Uterus (tissue), 2 donors: ENCODE results near the gene CCDC38.

Experiments
- POLR2A ChIP-seq, 2 donors: fragments of 450-650 bp; IDR thresholded peaks; one replicate each; pipeline ENCODE4 v1.6.1; 2016; ENCODE audit warnings: antibody characterized with exemption in 2 of 2, mild to moderate bottlenecking in 1 of 2, moderate library complexity in 1 of 2
- TF ChIP-seq, protein P1 (sequence below), 4 experiments: fragments of 200-600 bp in 2 of 4; fragments of 450-650 bp in 2 of 4; sonication (generic) in 2 of 4; IDR thresholded peaks; one replicate each; pipeline ENCODE4 v1.5.1; 2016 to 2019; ENCODE audit warnings: antibody characterized with exemption in 4 of 4, mild to moderate bottlenecking in 2 of 4, moderate library complexity in 1 of 4

DNA sequence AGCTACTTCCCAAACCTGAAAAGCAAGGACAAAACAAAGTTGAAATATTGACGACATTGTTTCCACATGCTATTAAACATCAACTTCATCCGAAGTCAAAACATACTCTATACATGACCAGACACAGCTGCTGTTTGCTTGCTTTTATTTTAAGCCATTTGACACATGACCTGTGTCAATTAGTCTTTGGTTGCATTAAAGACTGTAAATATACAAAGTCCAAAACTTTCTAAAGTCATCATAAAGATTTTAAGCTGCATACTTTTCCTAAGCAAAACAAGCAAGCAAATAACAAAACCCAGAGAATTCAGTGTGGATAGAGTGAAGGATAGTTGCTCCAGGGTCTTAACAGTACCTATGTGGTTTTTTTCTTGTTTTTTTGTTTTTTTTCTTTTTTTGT, 31.9 kb upstream of the CCDC38 start:
- no peak for TF ChIP-seq POLR2A (IDR thresholded peaks at IDR 0.05)
- TF ChIP-seq, protein P1, sequence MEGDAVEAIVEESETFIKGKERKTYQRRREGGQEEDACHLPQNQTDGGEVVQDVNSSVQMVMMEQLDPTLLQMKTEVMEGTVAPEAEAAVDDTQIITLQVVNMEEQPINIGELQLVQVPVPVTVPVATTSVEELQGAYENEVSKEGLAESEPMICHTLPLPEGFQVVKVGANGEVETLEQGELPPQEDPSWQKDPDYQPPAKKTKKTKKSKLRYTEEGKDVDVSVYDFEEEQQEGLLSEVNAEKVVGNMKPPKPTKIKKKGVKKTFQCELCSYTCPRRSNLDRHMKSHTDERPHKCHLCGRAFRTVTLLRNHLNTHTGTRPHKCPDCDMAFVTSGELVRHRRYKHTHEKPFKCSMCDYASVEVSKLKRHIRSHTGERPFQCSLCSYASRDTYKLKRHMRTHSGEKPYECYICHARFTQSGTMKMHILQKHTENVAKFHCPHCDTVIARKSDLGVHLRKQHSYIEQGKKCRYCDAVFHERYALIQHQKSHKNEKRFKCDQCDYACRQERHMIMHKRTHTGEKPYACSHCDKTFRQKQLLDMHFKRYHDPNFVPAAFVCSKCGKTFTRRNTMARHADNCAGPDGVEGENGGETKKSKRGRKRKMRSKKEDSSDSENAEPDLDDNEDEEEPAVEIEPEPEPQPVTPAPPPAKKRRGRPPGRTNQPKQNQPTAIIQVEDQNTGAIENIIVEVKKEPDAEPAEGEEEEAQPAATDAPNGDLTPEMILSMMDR (IDR thresholded peaks at IDR 0.05) = no peak
